CD4-positive, alpha-beta T cell treated with Interleukin-1 beta for 1 hour (primary cell): ENCODE measurements around the gene TSPY8.
"Not testable (repeated sequence)": the region's sequence is repeated elsewhere in the genome, so short reads cannot be mapped to it uniquely, and the experiment has no call there.

ENCODE experiments used
- DNase-seq, 2 donors: peaks; one replicate each; pipeline ENCODE4 v3.0.0-alpha.2; 2020 to 2022

TSPY8 gene, protein sequence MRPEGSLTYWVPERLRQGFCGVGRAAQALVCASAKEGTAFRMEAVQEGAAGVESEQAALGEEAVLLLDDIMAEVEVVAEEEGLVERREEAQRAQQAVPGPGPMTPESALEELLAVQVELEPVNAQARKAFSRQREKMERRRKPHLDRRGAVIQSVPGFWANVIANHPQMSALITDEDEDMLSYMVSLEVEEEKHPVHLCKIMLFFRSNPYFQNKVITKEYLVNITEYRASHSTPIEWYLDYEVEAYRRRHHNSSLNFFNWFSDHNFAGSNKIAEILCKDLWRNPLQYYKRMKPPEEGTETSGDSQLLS

GRCh38 chrY:9357497-9357896 is at the start of gene TSPY8:
TSPY8 (plus strand) TSS chrY:9357797; CDS start chrY:9357843, 46 bp downstream.
- DNase-seq, result not testable (repeated sequence)

- DNase-seq, result no peak
Observed at GRCh38 chrY:9320996-9321395, 36.6 kb upstream of the TSPY8 start.

DNA sequence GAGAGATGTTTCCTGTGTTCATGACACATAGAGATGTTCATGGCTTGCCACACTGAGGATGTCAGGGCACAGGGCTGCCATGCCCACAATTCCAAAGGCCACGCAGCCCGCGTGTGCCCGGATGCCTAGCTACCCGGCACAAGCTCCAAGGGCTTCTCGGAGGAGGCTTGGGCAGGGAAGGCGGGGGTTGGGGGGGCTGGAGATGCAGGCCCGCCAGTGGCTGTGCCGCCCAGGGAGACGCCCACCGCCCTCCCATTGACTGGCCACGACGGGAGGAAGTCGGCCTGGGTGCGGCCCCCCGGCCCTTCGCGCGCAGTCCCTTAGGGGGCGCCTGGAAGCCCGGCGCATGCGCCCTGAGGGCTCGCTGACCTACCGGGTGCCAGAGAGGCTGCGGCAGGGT is 20.4 kb upstream of the TSPY8 start, which contains the start of gene TSPY4:
Gene TSPY4, plus strand, starts transcription at position 301 of the 400 bp plus-strand sequence. Its CDS starts 46 bp downstream, at position 347.
- not testable (repeated sequence) for DNase-seq

DNA sequence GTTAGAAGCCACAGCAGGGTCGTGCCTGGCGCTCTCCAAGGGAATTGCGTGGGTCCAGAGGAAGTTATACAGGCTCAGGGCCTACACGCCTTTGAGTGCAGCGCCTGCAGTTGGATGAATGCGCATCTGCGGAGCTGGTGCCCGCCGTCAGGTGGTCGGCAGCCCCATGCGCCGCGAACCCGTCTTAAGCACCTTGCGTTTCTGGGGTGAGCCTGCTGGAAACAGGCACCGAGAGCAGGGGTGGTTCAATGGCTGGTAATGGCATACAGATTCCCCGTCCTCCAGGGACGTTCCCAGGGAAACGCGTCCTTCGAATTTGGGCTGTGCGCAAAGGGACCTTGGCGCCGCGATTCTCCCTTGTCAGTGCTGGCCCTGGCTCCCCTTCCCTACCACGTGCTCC is 38.9 kb downstream of the TSPY8 start:
- DNase-seq, result not testable (repeated sequence)

- not testable (repeated sequence) for DNase-seq
Observed at GRCh38 chrY:9398121-9398520, 40.5 kb downstream of the TSPY8 start, which contains the start of gene TSPY3. TSPY3 (plus strand) TSS chrY:9398421; CDS start chrY:9398467, 46 bp downstream.
